ENCODE results near the gene AP2B1. TPM values are rescaled to one million over a fixed set of nuclear protein-coding genes. Genes with fewer than 3 reads are reported as not detected.

The AP2B1 gene
- total and polyA plus RNA-seq, 12 donors: 23.4 to 167 (median 78.2) TPM

DNA sequence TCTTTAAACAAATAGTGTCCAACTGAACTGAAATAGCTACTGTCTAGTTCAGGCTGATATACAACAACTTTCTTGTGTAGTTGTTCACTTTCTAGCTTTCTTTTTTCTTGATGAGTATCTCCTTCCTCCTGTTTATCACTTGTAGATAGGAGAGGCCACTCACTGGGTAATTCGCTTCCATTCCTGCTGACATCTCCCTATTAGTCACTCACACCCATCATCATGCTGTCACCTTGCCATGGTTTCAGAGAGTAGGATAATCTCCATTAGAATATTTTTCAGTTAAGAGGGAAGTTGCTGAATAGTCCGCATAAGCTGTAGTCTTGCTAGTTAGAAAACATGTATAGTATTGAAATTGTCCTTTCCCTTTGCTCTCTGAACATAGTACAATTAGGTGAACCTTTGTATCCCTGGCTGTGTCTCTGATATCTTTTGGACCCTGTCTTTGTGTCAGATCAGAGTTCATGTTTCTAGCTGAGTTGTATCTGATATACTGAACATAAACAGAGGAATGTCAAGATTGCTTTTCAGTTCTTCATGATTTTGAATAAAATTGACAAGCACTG is 79.9 kb downstream of the AP2B1 start:
- H3K4me1 ChIP-seq (replicated peaks in 1 of 2): no peaks in the 10 kb centered on the region
- WGBS, 4 donors: 67 to 70% (median 69%) methylated on average over 2 of the region's 2 CpGs
- intact Hi-C loops (cut with DNase I): no loop called here
- no peaks in the 10 kb centered on the region for H3K27me3 ChIP-seq
- H3K4me3 ChIP-seq: no peak overlapping the region
- no peaks in the 10 kb centered on the region for H3K9me3 ChIP-seq (replicated peaks in 1 of 3)
- no peak for TF ChIP-seq POLR2A (IDR thresholded peaks at IDR 0.05)
- TF ChIP-seq, protein P1, sequence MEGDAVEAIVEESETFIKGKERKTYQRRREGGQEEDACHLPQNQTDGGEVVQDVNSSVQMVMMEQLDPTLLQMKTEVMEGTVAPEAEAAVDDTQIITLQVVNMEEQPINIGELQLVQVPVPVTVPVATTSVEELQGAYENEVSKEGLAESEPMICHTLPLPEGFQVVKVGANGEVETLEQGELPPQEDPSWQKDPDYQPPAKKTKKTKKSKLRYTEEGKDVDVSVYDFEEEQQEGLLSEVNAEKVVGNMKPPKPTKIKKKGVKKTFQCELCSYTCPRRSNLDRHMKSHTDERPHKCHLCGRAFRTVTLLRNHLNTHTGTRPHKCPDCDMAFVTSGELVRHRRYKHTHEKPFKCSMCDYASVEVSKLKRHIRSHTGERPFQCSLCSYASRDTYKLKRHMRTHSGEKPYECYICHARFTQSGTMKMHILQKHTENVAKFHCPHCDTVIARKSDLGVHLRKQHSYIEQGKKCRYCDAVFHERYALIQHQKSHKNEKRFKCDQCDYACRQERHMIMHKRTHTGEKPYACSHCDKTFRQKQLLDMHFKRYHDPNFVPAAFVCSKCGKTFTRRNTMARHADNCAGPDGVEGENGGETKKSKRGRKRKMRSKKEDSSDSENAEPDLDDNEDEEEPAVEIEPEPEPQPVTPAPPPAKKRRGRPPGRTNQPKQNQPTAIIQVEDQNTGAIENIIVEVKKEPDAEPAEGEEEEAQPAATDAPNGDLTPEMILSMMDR (IDR thresholded peaks at IDR 0.05): no peak
- H3K36me3 ChIP-seq (replicated peaks in 1 of 2): peaks cover 0 to 14% of the 10 kb centered on the region in 2 donors
- peak in 1 of 7 donors; percentile 6 for DNase-seq
- H3K27ac ChIP-seq: no peak overlapping the region

DNA sequence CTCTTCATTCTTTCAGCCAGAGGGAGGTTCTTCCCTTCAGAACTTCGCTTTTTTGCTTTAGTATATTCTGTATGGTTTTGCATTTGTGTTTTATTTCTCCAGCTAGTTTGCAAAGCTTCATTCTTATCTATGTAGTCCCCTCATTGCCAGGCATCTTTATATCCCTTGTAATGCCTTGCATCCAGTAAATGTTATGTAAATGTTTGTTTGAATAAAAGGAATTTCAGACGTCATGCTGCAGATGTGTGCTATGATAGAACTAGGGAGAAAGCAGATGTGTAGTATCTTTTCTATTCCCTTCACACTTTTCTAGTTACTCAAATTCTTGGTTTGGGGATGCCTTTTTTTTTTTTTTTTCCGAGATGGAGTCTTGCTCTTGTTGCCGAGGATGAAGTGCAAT is 81.7 kb downstream of the AP2B1 start:
- intact Hi-C loops (cut with DNase I): no loop called here
- no peak for DNase-seq
- no peaks in the 10 kb centered on the region for H3K4me1 ChIP-seq (replicated peaks in 1 of 2)
- no peaks in the 10 kb centered on the region for H3K9me3 ChIP-seq (replicated peaks in 1 of 3)
- H3K27ac ChIP-seq: no peak overlapping the region
- H3K4me3 ChIP-seq: no peak overlapping the region
- 86 to 91% (median 90%) methylated on average over 4 of the region's 4 CpGs for WGBS, 4 donors
- no peaks in the 10 kb centered on the region for H3K27me3 ChIP-seq
- peaks cover 0 to 13% of the 10 kb centered on the region in 2 donors for H3K36me3 ChIP-seq (replicated peaks in 1 of 2)
- TF ChIP-seq, protein P1 (IDR thresholded peaks at IDR 0.05): no peak
- no peak for TF ChIP-seq POLR2A (IDR thresholded peaks at IDR 0.05)

DNA sequence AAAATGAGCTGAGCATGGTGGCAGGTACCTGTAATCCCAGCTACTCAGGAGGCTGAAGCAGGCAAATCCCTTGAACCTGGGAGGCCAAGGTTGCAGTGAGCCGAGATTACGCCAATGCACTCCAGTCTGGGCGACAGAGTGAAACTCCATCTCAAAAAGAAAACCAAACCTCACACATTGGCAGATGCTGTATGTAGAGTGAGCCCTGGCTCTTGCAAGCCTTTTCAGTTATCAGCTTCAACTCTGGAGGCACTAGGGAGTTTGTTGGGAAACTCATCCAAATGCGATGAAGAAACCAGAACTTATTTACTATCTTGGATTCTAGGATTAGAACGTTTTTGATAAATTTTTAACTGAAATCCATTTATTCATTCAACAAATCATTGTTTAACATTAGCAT is 87.4 kb downstream of the AP2B1 start:
- Histone ChIP-seq H3K27ac (no peak overlapping the region), H3K36me3 (replicated peaks in 1 of 2) (peaks cover 0 to 26% of the 10 kb centered on the region in 2 donors), H3K9me3 (replicated peaks in 1 of 3) (no peaks in the 10 kb centered on the region), H3K4me1 (replicated peaks in 1 of 2) (no peaks in the 10 kb centered on the region), H3K4me3 (no peak overlapping the region), H3K27me3 (no peaks in the 10 kb centered on the region)
- DNase-seq: no peak
- WGBS, 4 donors: 89 to 95% (median 91%) methylated on average over 5 of the region's 5 CpGs
- TF ChIP-seq, protein P1 (IDR thresholded peaks at IDR 0.05): no peak
- no peak for TF ChIP-seq POLR2A (IDR thresholded peaks at IDR 0.05)
- intact Hi-C loops (cut with DNase I): no loop called here

DNA sequence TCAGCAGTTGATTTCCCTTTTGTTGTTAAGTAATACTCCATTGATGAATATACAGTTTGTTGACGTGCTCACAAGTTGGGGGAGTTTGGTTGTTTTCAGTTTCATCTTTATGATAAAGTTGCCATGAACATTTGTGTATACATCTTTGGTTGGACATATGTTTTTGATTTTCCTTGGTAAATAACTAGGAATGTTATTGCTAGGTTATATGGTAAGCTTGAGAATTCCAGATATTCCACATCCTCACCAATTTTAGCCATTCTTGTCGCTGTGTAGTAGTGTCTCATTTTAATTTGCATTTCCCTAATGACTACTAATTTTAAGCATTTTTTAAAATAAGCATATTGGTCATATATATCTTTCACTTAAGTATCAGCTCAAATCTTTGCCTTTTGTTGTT is 89.3 kb downstream of the AP2B1 start:
- intact Hi-C loops (cut with DNase I): no loop called here
- Histone ChIP-seq H3K4me3 (no peak overlapping the region), H3K4me1 (replicated peaks in 1 of 2) (no peaks in the 10 kb centered on the region), H3K9me3 (replicated peaks in 1 of 3) (no peaks in the 10 kb centered on the region), H3K27me3 (no peaks in the 10 kb centered on the region), H3K27ac (no peak overlapping the region), H3K36me3 (replicated peaks in 1 of 2) (peaks cover 0 to 23% of the 10 kb centered on the region in 2 donors)
- WGBS, 4 donors: 89 to 100% (median 95%) methylated on average over 2 of the region's 2 CpGs
- TF ChIP-seq, protein P1 (IDR thresholded peaks at IDR 0.05): no peak
- TF ChIP-seq POLR2A (IDR thresholded peaks at IDR 0.05): no peak
- DNase-seq: no peak

Measured in adrenal gland (tissue), 12 donors.